HG02588 (cell line): ENCODE measurements around the gene PRAMEF1.
"Not testable (repeated sequence)": the region's sequence is repeated elsewhere in the genome, so short reads cannot be mapped to it uniquely, and the experiment has no call there.

ENCODE experiments used
- ATAC-seq: cut with Tn5 transposase; IDR thresholded peaks from one replicate; pipeline ENCODE4 v1.9.1; 2021; ENCODE audit warnings: mild to moderate bottlenecking, moderate library complexity; ENCODE audit not compliant: unreplicated experiment

The PRAMEF1 gene, protein sequence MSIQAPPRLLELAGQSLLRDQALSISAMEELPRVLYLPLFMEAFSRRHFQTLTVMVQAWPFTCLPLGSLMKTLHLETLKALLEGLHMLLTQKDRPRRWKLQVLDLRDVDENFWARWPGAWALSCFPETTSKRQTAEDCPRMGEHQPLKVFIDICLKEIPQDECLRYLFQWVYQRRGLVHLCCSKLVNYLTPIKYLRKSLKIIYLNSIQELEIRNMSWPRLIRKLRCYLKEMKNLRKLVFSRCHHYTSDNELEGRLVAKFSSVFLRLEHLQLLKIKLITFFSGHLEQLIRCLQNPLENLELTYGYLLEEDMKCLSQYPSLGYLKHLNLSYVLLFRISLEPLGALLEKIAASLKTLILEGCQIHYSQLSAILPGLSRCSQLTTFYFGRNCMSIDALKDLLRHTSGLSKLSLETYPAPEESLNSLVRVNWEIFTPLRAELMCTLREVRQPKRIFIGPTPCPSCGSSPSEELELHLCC

DNA sequence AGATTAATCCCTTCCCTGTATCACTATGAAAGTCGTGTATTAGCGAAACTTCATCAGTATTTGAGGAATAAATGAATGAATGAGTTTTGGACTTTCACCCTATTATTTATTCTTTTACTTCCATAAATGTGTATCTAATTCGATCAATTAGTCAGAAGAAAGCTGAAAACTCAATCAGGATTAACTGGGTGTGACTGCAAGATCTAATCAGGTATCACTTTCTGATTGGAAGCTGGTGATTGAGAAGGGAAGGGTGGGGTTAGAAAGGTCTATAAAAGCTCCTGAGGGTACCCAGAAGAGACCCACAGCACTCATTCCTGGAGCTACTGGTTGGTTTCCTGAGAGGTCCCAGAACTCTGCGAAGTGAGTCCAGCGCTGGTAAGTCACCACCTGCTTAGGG, at the start of gene PRAMEF1:
Gene PRAMEF1 (plus strand): TSS at position 301 of the 400 bp plus-strand sequence. CDS start 1,831 bp downstream, outside the sequence.
- ATAC-seq = not testable (repeated sequence)

DNA sequence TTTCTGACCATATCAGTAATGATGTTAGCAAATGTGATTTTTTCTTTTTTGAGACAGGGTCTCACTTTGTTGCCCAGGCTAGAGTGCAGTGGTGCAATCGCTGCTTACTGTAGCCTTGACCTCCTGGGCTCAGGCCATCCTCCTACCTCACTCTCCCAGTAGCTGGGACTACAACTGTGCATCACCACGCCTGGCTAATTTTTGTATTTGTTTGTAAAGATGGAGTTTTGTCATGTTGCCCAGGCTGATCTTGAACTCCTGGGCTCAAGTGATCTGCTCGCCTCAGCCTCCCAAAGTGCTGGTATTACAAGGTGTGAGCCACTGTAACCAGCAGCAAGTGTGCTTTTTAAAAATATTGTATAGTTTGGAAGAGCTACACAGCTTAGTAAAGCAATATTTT, 49.3 kb upstream of the PRAMEF1 start:
- ATAC-seq = no peak

DNA sequence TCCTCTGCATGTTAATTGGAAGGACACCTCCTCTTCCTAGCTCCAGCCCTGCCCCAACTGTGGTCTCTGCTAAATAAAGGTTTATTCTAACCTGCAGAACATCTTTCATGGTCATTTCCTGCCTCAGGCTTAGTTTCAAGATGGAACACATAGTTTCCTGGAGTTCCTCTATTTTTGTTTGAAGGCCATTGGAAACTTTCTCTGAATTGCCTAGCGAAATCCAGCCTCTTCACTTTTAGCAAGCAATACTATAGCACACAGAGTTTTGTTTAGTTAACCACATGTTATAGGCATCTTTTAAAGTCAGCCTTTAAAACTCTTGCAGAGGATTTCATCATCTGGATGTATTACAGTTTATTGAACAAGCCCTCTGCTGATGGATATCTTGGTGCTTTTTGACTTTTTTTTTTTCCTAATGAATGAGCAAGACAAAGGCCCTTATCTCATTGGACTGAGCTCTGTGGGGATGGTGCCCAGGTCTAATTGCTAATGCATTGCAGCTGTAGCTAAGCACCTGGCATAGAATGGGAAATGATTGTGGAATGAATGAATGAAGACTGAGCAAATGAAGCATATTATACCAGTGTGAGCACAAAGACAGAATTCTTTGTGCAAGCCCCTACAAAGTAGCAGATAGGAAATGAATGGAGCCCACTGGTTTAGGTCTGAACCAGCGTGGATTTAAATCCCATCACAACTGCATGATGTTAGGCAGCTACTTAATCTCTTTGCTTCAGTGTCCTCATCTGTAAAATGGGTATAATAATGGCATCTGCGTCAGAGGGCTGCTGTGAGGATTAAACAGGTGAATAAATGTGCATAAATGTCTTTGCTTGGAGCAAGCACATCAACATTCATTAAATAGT, 45.8 kb upstream of the PRAMEF1 start:
- no peak for ATAC-seq

DNA sequence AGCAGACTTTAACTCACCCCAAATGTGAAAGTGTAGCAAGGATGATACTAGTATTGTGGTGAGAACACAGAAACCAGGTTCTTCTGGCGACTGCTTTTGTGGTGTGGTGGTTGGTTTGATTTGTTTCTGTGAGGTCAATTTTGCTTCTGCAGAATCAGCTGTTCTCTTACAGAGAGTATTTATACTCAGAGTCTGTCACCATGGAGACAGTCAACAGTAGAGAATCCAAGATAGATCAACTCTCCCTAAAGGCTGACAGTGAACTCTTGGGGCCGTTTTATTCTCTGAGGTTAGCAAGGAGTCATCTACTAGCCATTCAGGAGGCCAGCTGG, 45.2 kb upstream of the PRAMEF1 start, which contains the start of gene CFAP107:
Gene CFAP107 (plus strand): TSS at position 209 of the 332 bp plus-strand sequence. CDS start 231 bp downstream, outside the sequence.
- ATAC-seq = no peak

DNA sequence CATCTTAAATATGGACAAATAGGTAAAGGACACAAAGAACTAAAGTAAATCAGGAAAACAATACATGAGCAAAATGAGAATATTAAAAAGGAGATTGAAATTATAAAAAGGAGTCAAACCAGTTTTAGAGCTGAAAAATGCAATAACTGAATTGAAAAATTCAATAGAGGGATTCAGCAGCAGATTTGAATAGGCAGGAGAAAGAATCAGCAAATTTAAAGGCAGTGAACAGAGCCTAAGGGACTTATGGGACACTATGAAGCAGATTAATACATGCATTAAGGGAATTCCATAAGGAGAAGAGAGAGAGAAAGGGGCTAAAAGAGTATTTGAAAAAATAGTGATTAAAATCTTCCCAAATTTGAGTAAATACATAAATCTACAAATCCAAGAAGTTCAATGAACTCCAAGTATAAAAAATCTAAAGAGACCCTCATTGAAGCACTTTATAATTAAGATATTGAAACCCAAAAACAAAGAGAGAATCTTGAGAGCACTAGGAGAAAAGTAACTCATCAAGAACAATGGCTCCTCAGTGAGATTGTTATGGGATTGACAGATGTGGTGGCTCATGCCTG, 42.3 kb upstream of the PRAMEF1 start:
- ATAC-seq = no peak

DNA sequence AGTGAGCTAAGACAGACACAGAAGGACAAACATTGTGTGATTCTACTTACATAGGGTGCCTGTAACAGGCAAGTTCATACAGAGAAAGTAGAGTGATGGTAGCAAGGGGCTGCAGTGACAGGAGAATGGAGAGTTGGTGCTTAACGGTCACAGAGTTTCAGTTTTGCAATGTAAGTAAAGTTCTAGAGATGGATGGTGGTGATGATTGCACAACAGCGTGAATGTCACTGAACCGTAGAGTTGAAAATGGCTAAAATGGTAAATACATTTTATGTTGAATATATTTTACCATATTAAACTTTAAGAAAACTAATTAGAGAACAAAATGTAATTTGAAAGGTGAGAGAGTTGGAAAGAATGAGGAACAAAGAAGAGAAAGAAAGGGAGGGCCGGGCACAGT, 36.5 kb upstream of the PRAMEF1 start:
- ATAC-seq = no peak

DNA sequence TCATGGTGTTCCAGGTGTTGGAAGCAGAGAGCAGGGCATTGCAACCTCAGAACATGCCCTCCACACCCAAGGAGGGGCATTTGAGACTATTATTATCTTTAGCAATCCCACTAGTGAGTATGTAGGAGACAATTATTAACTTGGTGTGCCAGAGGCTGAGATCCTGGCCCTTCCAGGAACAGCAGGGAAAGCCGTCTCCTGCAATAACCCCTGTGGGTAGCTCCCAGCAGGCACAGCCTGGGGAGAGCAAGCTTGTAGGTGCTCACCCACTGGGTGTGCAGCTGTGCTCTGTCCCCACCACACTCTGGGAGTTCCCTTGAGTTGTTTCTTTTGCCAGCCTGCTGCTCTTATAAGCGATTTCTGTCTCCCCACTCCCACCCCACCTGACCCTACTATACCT, 34.9 kb upstream of the PRAMEF1 start:
- ATAC-seq = no peak

DNA sequence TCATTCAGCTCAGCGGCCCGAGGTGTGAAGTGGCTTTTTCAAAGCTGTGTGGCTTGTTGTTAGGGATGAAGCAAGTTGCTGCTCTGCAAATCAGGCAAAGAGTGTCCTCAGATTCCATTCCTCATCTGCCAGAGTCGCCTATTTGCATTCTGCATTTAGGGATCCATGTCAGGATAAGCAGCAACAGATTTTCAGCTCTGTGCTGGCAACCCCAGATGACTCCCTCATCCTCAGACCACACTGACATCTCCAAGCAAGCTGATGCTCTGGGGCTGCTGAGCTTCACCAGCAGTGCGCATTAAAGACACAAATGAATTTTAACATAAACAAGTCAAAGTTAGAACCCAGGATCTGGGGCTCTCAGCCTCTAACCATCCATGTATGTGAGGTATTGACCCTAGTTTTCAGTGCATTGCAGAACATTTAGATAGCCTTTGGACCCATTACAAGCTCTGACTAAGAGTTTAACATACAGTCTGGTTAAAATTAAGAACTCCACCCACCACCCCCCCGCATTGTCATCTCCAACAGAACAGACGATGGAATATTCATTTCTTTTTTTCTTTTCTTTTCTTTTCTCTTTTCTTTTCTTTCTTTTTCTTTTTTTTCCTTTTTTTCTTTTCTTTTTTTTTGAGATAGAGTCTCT, 34.3 kb upstream of the PRAMEF1 start:
- ATAC-seq = no peak

DNA sequence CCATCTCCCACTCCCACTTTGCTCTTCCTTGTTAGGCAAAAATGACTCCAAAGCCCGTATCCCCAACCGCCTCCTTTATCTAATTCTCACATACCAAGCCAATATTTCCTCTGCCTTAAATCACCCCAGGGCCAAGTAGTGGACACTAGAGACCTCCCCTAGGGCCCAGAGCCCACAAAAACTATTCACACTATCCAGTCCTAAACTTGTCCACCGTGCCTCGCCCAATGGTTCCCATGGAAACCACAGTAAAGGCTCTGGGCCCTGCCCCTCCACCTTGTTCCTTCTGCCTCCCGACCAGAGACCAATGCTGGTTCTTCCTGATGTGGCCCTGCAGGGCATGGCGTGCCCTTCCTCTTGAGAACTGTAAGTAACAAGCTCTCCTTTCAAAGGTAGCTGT, 33.4 kb upstream of the PRAMEF1 start:
- ATAC-seq = no peak

DNA sequence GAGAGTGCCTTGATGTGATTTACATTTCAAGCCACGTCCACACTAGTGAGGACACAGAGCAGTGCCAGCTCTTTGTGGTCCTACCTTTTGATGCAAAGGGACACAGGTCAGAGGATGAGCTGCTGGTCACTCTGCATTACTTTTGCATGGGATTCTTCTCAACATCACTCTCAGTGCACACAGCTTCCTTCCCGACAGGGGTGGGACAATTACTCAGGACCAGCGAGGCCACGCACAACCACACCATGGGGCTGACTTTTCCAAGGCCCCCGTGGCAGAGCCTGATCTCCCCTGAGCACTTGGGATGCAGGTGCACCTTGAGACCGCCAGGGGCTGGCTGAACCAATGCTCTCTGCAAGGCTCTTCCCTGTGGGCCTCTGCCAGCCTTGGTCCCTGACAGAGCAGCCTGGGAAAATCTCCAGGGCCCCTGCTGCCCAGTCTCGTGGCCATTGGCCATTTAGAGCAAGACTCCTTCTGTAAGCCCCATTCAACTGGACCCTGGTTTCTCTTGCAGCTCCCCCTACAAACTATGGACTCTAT, 30.9 kb upstream of the PRAMEF1 start:
- no peak for ATAC-seq

DNA sequence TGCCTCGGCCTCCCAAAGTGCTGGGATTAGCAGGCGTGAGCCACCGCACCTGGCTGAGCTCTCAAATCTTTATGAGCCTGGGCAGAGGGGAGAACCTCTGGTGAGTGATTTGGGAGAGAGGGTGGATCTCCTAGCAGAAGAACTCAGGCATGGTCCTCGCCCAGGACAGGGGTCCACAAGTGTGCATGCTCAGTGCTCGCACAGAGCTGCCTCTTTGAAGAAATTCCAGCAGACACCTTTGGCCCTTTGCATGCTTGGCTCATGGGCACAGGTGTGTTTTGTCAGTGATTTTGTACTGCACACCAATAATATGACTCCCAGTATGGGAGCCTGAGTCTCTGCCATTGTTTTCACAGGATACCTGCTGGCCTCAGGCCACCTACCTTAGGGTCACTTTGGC, 29.4 kb upstream of the PRAMEF1 start:
- ATAC-seq = no peak

DNA sequence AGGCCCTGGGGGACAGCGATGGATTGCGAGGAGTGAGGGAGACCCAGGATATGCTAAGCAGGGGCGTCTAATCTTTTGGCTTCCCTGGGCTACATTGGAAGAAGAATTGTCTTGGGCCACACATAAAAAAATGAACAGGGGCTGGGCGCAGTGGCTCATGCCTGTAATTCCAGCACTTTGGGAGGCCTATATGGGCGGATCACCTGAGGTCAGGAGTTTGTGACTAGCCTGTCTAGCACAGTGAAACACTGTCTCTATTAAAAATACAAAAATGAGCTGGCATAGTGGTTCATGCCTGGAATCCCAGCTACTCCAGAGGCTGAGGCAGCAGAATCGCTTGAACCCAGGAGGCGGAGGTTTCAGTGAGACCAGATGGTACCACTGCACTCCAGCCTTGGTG, 28.4 kb upstream of the PRAMEF1 start:
- no peak for ATAC-seq

DNA sequence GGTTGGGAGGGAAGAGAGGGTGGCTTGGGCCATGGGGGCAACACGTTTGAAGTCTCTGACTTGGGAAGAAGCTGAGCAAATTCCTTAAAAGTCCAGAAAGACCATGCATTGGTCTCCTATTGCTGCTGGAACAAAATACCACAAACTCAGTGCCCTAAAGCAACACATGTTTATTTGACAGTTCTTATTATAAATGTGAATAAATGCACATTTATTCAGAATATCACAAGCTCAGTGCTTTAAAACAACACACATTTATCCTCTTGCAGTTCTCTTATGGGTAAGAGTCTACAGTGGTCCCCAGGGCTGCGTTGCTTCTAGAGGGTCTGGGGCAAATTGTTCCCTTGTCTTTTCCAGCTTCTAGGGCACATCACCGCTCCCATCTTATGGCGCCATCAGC, 27.7 kb upstream of the PRAMEF1 start:
- no peak for ATAC-seq

DNA sequence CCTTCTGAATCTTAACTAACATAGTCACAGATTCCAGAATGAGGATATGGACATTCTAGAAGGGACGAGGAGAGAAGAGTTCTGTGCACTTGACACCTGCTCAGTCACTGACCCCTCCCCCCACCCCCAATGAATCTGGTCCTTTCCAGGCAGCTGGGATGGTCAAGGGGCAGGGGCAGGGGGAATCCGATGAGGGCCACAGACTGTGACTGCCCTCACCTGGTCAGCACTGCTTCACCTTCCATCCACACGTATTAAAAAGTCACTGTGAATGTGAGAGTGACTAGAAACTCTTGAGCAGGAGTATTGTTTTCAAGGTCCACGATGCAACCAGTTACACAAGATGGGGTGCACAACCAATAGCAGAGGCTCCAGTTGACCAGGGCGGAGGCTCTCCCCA, 27.2 kb upstream of the PRAMEF1 start:
- no peak for ATAC-seq

DNA sequence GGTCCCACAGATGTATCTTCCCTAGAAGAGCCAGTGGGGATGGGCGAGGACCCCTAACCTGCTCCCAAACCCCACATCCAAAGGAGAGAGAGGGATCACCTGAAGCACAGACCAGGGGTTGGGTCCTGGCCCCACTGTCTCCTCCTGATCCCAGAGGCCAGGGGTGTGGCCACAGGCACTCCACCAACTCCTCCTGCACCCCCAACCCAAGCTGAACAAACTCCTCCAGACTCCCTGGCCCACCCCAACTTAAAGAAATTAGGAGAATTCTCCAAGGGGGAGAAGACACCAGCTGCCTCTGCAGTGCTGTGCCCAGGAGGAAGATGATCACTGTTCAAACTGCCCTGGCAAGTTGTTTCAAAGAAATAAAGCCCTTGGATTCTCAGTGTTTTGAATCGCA, 22.2 kb upstream of the PRAMEF1 start:
- ATAC-seq = no peak

DNA sequence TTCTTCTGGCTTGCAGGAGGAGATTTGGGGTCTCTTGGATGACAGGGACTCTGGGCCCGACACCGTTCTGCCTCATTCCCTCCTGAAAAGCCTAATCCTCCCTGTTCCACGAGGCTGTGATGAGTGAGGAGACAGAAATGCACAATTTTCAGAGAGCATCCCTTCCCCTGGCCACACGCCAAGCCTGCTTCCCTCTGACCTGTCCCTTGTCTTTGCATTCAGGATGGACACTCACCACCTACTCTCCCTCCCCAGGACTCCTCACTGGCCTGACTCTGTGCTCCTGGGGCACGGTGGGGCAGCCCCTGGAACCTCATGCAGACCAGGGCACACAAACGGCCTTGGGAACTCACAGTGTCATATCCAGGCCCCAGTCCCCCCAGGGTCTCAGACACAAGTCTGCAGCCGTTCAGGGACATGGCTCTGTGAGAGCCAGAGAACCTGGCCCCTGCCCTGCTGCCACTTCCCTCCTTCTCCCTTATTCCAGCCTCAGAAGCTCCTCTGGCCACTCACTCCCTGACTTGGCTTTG, 21.2 kb upstream of the PRAMEF1 start:
- no peak for ATAC-seq

DNA sequence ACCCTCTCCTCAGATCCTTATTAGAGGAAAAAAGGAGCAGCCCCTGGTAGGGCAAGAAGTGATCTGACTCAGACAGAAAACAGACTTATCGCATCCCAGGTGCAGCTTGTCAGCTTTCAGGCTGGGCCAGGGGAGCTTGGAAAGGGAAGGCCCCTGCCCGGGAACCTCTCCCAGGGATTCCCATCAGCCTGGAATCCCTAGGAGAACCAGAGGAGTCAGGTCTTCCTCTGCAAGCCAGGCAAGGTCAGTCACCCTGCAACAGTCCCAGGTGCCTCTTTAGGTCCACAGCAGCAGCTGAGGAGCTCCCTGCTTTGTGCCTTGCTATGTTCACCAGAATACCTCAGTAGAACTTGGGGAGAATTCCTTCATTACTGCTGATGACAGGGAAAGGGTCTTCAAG, 20.6 kb upstream of the PRAMEF1 start:
- ATAC-seq = no peak

DNA sequence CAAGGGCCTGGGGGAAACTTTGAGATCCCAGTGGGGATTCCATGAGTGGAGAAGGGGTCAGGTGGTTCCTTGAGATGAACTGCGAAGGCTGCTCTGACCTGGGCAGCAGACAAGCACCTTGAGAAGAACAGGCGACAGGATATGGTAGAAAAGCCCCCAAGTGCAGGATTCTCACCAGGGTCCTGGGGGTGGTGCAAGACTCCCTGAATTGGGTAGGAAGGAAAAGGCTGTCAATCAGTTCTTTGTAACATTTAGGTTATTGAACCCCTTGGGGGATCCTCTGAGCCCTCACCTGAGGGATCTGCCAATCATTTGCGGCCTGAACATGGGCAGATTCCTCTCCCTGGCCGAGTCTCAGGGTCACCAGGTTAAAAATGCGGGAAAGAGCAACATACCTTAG, 20.0 kb upstream of the PRAMEF1 start:
- ATAC-seq = no peak

DNA sequence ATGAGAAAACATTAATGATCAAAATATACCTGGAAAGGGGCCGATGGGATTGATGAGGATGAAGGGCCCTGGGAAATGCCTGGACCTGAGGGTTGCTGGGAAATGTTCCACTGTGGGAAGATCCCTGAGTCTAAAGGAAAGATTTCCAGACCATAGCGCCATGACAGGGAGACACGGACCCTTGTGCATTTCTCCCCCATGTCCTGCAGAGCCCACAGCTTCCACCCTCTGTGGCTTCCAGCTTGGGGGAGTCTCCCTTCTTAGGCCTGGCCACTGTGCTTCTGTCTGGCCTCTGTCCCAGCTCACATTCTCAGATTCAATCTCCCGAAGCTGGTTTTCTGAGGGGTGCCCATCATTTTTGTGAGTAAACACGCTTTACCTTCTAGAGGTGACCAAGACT, 18.7 kb upstream of the PRAMEF1 start:
- no peak for ATAC-seq

DNA sequence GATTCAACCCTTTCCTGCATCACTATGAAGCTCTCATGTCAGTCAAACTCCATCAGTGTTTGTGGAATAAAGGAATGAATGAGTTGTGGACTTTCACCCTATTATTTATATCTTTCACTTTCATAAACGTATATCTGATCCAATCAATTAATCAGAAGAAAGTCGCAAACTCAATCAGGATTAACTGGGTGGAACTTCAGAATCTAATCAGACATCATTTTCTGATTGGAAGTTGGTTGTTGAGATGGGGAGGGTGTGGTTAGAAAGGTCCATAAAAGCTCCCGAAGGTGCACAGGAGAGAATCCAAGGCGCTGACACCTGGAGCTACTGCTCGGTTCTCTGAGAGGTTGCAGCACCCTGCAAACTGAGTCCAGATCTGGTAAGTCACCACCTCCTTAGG, 17.8 kb upstream of the PRAMEF1 start, which contains the start of gene PRAMEF12:
Gene PRAMEF12 (plus strand): TSS at position 301 of the 400 bp plus-strand sequence. CDS start 1,130 bp downstream, outside the sequence.
- no peak for ATAC-seq
